ENCODE data around the gene PERM1. TPM values are rescaled to one million over a fixed set of nuclear protein-coding genes. Genes with fewer than 3 reads are reported as not detected.

The PERM1 gene
- total RNA-seq, 1 experiment from 2014 or later: 0.81 TPM

GRCh38 chr1:934991-935750 is 46.7 kb downstream of the PERM1 start:
- CTCF ChIA-PET: no interaction called here
- Histone ChIP-seq H3K9me3 (ENCODE audit: insufficient read depth, low read depth) (no peaks in the 10 kb centered on the region), H3K9me2 (ENCODE audit: insufficient read depth) (no peaks in the 10 kb centered on the region), H4K20me1 (ENCODE audit: insufficient read depth) (no peaks in the 10 kb centered on the region; the same call in 1 of the 2 replicates), H3K4me3 (no peak overlapping the region), H3K4me1 (replicated peaks; ENCODE audit: insufficient read depth) (peaks cover 37% of the 10 kb centered on the region), H3K27ac (no peak overlapping the region), H3K79me2 (ENCODE audit: low read depth) (no peaks in the 10 kb centered on the region), H3K27me3 (ENCODE audit: insufficient read depth, low read depth) (peaks cover 19% of the 10 kb centered on the region), H3K36me3 (ENCODE audit: low read depth) (no peaks in the 10 kb centered on the region), H3K4me2 (peak overlapping the region; percentile 29; the same call in 1 of the 2 replicates), H3F3A (ENCODE audit: insufficient read depth, low read depth) (peaks cover 33% of the 10 kb centered on the region), H2AFZ (no peak overlapping the region)
- intact Hi-C loops (cut with micrococcal nuclease; ENCODE audit: unreplicated experiment): no loop called here
- no peak for DNase-seq
- no peak for TF ChIP-seq CTCF (conservative IDR thresholded peaks at IDR 0.05)
- peak; percentile 78; the same call in 1 of the 2 replicates for TF ChIP-seq EZH2 (IDR thresholded peaks at IDR 0.05; ENCODE audit: low read depth)
- BruUV-seq (replicated peaks): no TSS peak
- POLR2A ChIA-PET (ENCODE audit: unreplicated experiment): no interaction called here

- Histone ChIP-seq H3K27me3 (ENCODE audit: insufficient read depth, low read depth) (peaks cover 19% of the 10 kb centered on the region), H3K4me1 (replicated peaks; ENCODE audit: insufficient read depth) (peaks cover 30% of the 10 kb centered on the region), H3K79me2 (ENCODE audit: low read depth) (no peaks in the 10 kb centered on the region), H3K4me2 (peak overlapping the region; percentile 76), H3K4me3 (no peak overlapping the region), H3K27ac (no peak overlapping the region), H2AFZ (no peak overlapping the region), H4K20me1 (ENCODE audit: insufficient read depth) (no peaks in the 10 kb centered on the region; the same call in 1 of the 2 replicates), H3K9me2 (ENCODE audit: insufficient read depth) (no peaks in the 10 kb centered on the region), H3F3A (ENCODE audit: insufficient read depth, low read depth) (peaks cover 33% of the 10 kb centered on the region), H3K9me3 (ENCODE audit: insufficient read depth, low read depth) (no peaks in the 10 kb centered on the region), H3K36me3 (ENCODE audit: low read depth) (no peaks in the 10 kb centered on the region)
- no TSS peak for BruUV-seq (replicated peaks)
- ChIA-PET CTCF (interaction anchor here (0.6 kb wide), 2 partner anchors 11 to 48 kb away, joined by 3 read pairs; no protein-coding TSS in a partner anchor), POLR2A (ENCODE audit: unreplicated experiment) (no interaction called here)
- DNase-seq: no peak
- intact Hi-C loops (cut with micrococcal nuclease; ENCODE audit: unreplicated experiment): no loop called here
- TF ChIP-seq EZH2 (IDR thresholded peaks at IDR 0.05; ENCODE audit: low read depth): no peak
- no peak for TF ChIP-seq CTCF (conservative IDR thresholded peaks at IDR 0.05)
These were observed 48.3 kb downstream of the PERM1 start for GRCh38 chr1:933603-933940.

GRCh38 chr1:932776-933602 is 48.9 kb downstream of the PERM1 start:
- Histone ChIP-seq H3K9me2 (ENCODE audit: insufficient read depth) (no peaks in the 10 kb centered on the region), H3K36me3 (ENCODE audit: low read depth) (no peaks in the 10 kb centered on the region), H3K27me3 (ENCODE audit: insufficient read depth, low read depth) (peaks cover 19% of the 10 kb centered on the region), H3K4me1 (replicated peaks; ENCODE audit: insufficient read depth) (peaks cover 24% of the 10 kb centered on the region), H3K79me2 (ENCODE audit: low read depth) (no peaks in the 10 kb centered on the region), H4K20me1 (ENCODE audit: insufficient read depth) (no peaks in the 10 kb centered on the region; the same call in 1 of the 2 replicates), H2AFZ (no peak overlapping the region), H3K9me3 (ENCODE audit: insufficient read depth, low read depth) (no peaks in the 10 kb centered on the region), H3F3A (ENCODE audit: insufficient read depth, low read depth) (peaks cover 33% of the 10 kb centered on the region), H3K27ac (no peak overlapping the region), H3K4me3 (no peak overlapping the region), H3K4me2 (peak overlapping the region; percentile 76)
- BruUV-seq (replicated peaks): no TSS peak
- ChIA-PET POLR2A (ENCODE audit: unreplicated experiment) (no interaction called here), CTCF (interaction anchor here (0.6 kb wide), 2 partner anchors 12 to 48 kb away, joined by 3 read pairs; no protein-coding TSS in a partner anchor)
- TF ChIP-seq EZH2 (IDR thresholded peaks at IDR 0.05; ENCODE audit: low read depth) (no peak), CTCF (conservative IDR thresholded peaks at IDR 0.05) (no peak)
- intact Hi-C loops (cut with micrococcal nuclease; ENCODE audit: unreplicated experiment): no loop called here
- peak; percentile 75 to 86 for DNase-seq
